GM12878 (cell line): ENCODE measurements around the gene MARVELD3. TPM values are rescaled to one million over a fixed set of nuclear protein-coding genes. Genes with fewer than 3 reads are reported as not detected.

Experiments used
- ATAC-seq: fragments of 200-7000 bp; cut with Tn5 transposase; 3 replicates; pipeline ENCODE4 v1.9.1; 2020; ENCODE audit warnings: mild to moderate bottlenecking, moderate library complexity
- BruUV-seq: library from RNA; stranded (reverse); fragments of 400-500 nt; replicated peaks from 2 replicates; lab custom pipeline; 2021; lab: Mats Ljungman, UMichigan
- CTCF ChIA-PET: fragments of 300-600 bp; sonication (Branson Sonifier 250); formaldehyde crosslinking; extraction: SDS; loops from one replicate; lab custom pipeline; 2021; ENCODE audit warnings: inconsistent platforms; lab: Yijun Ruan, JAX
- POLR2A ChIA-PET: fragments of 350-600 bp; formaldehyde crosslinking; extraction: SDS; loops from one replicate; lab custom pipeline; 2021; ENCODE audit warnings: inconsistent platforms; lab: Charles Lee
- RAD21 ChIA-PET: fragments of 300-600 bp; sonication (Branson Sonifier 250); formaldehyde crosslinking; loops from one replicate; lab custom pipeline; 2023; ENCODE audit warnings: antibody characterized with exemption; ENCODE audit not compliant: unreplicated experiment; lab: Charles Lee
- SMC1A ChIA-PET: fragments of 300-600 bp; sonication (Branson Sonifier 250); formaldehyde crosslinking; loops from one replicate; lab custom pipeline; 2023; ENCODE audit not compliant: unreplicated experiment, uncharacterized antibody; lab: Charles Lee
- DNase-seq: peaks from one replicate; pipeline ENCODE4 v3.0.0-alpha.2; 2011; ENCODE audit warnings: low read depth, low spot score
- FAIRE-seq: peaks from 3 replicates; lab custom pipeline; 2011; peaks lifted over from hg19 to GRCh38; lab: Jason Lieb, UNC
- H2AFZ ChIP-seq: 2 replicates; pipeline ENCODE4 v1.6.0; 2011; ENCODE audit warnings: low read depth, low read length, control low read depth; ENCODE audit not compliant: control insufficient read depth
- H3K27ac ChIP-seq: 2 replicates; pipeline ENCODE4 v1.5.1; 2011; ENCODE audit warnings: control low read depth; ENCODE audit not compliant: control insufficient read depth, insufficient read depth
- H3K27me3 ChIP-seq, 2 experiments: replicated peaks in 1 of 2; 2 replicates each; pipeline versions ENCODE4 v1.6.0 to v1.6.1; 2011; ENCODE audit warnings: low read length in 1 of 2; ENCODE audit not compliant: control insufficient read depth in 2 of 2, insufficient read depth in 2 of 2
- H3K36me3 ChIP-seq, 2 experiments: 2 replicates each; pipeline ENCODE4 v1.5.1; 2011; ENCODE audit warnings: low read length in 1 of 2; ENCODE audit not compliant: control insufficient read depth in 2 of 2, insufficient read depth in 2 of 2
- H3K4me1 ChIP-seq: 2 replicates; pipeline ENCODE4 v1.6.1; 2011; ENCODE audit warnings: mild to moderate bottlenecking, low read length, moderate library complexity, mixed read lengths; ENCODE audit not compliant: control insufficient read depth, insufficient read depth
- H3K4me2 ChIP-seq: 2 replicates; pipeline ENCODE4 v1.6.0; 2011; ENCODE audit warnings: control low read depth; ENCODE audit not compliant: control insufficient read depth, insufficient read depth
- H3K4me3 ChIP-seq: fragments of 200-600 bp; sonication (generic); 2 replicates; pipeline ENCODE4 v1.5.1; 2016
- H3K79me2 ChIP-seq: 2 replicates; pipeline ENCODE4 v1.6.0; 2011; ENCODE audit warnings: low read length; ENCODE audit not compliant: control insufficient read depth, insufficient read depth
- H3K9ac ChIP-seq: 2 replicates; pipeline ENCODE4 v1.8.0; 2011; ENCODE audit warnings: low read length, control low read depth, mixed read lengths; ENCODE audit not compliant: control insufficient read depth, insufficient read depth
- H3K9me3 ChIP-seq: replicated peaks from 3 replicates; pipeline ENCODE4 v1.5.1; 2011; ENCODE audit warnings: mild to moderate bottlenecking, low read length; ENCODE audit not compliant: control insufficient read depth, insufficient read depth
- H4K20me1 ChIP-seq: 2 replicates; pipeline ENCODE4 v1.6.0; 2011; ENCODE audit not compliant: control insufficient read depth, insufficient read depth
- BCL3 ChIP-seq: IDR thresholded peaks from 2 replicates; pipeline ENCODE4 v1.6.1; 2011; ENCODE audit warnings: borderline replicate concordance, low read depth, mild to moderate bottlenecking, moderate library complexity, low read length; ENCODE audit not compliant: insufficient read depth, poor library complexity, severe bottlenecking
- CBX5 ChIP-seq: sonication (generic); IDR thresholded peaks from 2 replicates; pipeline ENCODE4 v1.6.1; 2016; ENCODE audit warnings: low read depth, moderate library complexity, mild to moderate bottlenecking, inconsistent platforms
- E2F4 ChIP-seq: IDR thresholded peaks from 2 replicates; pipeline ENCODE4 v1.6.1; 2012; ENCODE audit warnings: low read depth, low read length, improper control_type of control experiment
- IKZF1 ChIP-seq: fragments of 450-650 bp; conservative IDR thresholded peaks from 2 replicates; pipeline ENCODE4 v1.6.1; 2017; ENCODE audit warnings: antibody characterized with exemption, mild to moderate bottlenecking
- IKZF2 ChIP-seq, 2 experiments: fragments of 450-650 bp; IDR thresholded peaks; 2 replicates each; pipeline ENCODE4 v1.6.1; 2017; ENCODE audit warnings: mild to moderate bottlenecking in 2 of 2, moderate library complexity in 2 of 2
- LARP7 ChIP-seq: fragments of 450-650 bp; IDR thresholded peaks from 2 replicates; pipeline ENCODE4 v1.6.1; 2017; ENCODE audit warnings: mild to moderate bottlenecking
- NBN ChIP-seq: fragments of 450-650 bp; IDR thresholded peaks from 2 replicates; pipeline ENCODE4 v1.6.1; 2016
- NFYB ChIP-seq: IDR thresholded peaks from 2 replicates; pipeline ENCODE4 v1.6.1; 2011; ENCODE audit warnings: low read depth, mild to moderate bottlenecking, low read length, improper control_type of control experiment, moderate library complexity; ENCODE audit not compliant: insufficient read depth
- RELA ChIP-seq: fragments of 450-650 bp; IDR thresholded peaks from 2 replicates; pipeline ENCODE4 v1.8.0; 2014; ENCODE audit warnings: borderline replicate concordance; ENCODE audit not compliant: partially characterized antibody
- REST ChIP-seq: IDR thresholded peaks from 2 replicates; pipeline ENCODE4 v1.6.1; 2012; ENCODE audit warnings: mild to moderate bottlenecking, low read depth, low read length
- SMAD1 ChIP-seq: fragments of 450-650 bp; IDR thresholded peaks from 2 replicates; pipeline ENCODE4 v1.6.1; 2018; ENCODE audit warnings: mild to moderate bottlenecking, low read depth; ENCODE audit not compliant: partially characterized antibody
- TARDBP ChIP-seq: IDR thresholded peaks from 2 replicates; pipeline ENCODE4 v1.6.1; 2016; ENCODE audit warnings: borderline replicate concordance
- USF1 ChIP-seq: IDR thresholded peaks from 2 replicates; pipeline ENCODE4 v1.6.1; 2011; ENCODE audit warnings: borderline replicate concordance, low read depth, mild to moderate bottlenecking, moderate library complexity, mixed read lengths, low read length; ENCODE audit not compliant: insufficient read depth; ENCODE audit errors: extremely low read length
- USF2 ChIP-seq: IDR thresholded peaks from 2 replicates; pipeline ENCODE4 v1.6.1; 2011; ENCODE audit warnings: low read depth, low read length, improper control_type of control experiment, borderline replicate concordance
- WGBS: methylation state at CpG from one replicate; pipeline ENCODE4 v1.1.6; 2016; ENCODE audit warnings: low lambda C conversion rate; ENCODE audit not compliant: insufficient replicate concordance, insufficient coverage; ENCODE audit errors: missing lambda C conversion rate; 5-methylcytosine and 5-hydroxymethylcytosine counted together
- in situ Hi-C: fragments of 300-500 bp; cut with MboI; formaldehyde crosslinking; loops from 9 replicates; pipeline ENCODE4 v1.14.3; 2018; ENCODE audit warnings: mixed read lengths
- intact Hi-C: fragments of 100-400 bp; cut with micrococcal nuclease; formaldehyde crosslinking; loops from one replicate; pipeline ENCODE4 v1.14.2; 2022; ENCODE audit not compliant: unreplicated experiment
- polyA plus RNA-seq, 11 experiments: library from polyadenylated mRNA; depleted of rRNA in 4 of 11; unstranded in 6 of 11; stranded (reverse) in 5 of 11; fragments of >200 nt; fragmentation: Nextera tagmentation in 4 of 11; fragmentation: Illumina TruSeq in 1 of 11; extraction: Ambion mirVana in 4 of 11; extraction: Trizol in 1 of 11; gene quantifications; 1 replicate in 1 of 11; 2 replicates in 10 of 11; pipeline versions ENCODE4 v1.2.1 to v1.2.3, GENCODE V29; 2011 to 2016; ENCODE audit warnings: inconsistent platforms in 2 of 11, missing spikeins in 2 of 11, low read depth in 1 of 11
- total RNA-seq, 4 experiments: library from RNA; depleted of rRNA in 3 of 4; stranded (reverse); fragments of >200 nt in 3 of 4; fragmentation: Illumina TruSeq in 1 of 4; extraction: Trizol in 1 of 4; gene quantifications; 2 replicates each; pipeline versions ENCODE4 v1.2.1 to v1.2.3, GENCODE V29; 2013 to 2021

Gene MARVELD3
- total and polyA plus RNA-seq, 10 of the 15 experiments (the other 5 are each of a cell fraction or from before 2014, with no cell fraction given), result 0.03 to 0.18 (median 0.09) TPM; not detected in 4

GRCh38 chr16:71649704-71650103 lies 23.7 kb downstream of the MARVELD3 start (continued):
- TF ChIP-seq USF1, result no peak
- no peak for TF ChIP-seq LARP7
- TF ChIP-seq SMAD1, result no peak
- TF ChIP-seq E2F4, result no peak

GRCh38 chr16:71658771-71659170 lies 32.8 kb downstream of the MARVELD3 start:
- no TSS peak for BruUV-seq
- no peak for ATAC-seq
- Histone ChIP-seq H3K79me2 (no peaks in the 10 kb centered on the region), H3K27ac (no peak overlapping the region), H4K20me1 (no peaks in the 10 kb centered on the region), H3K4me1 (no peaks in the 10 kb centered on the region; the same call in 1 of the 2 replicates), H3K9me3 (no peaks in the 10 kb centered on the region), H3K4me2 (no peak overlapping the region), H3K27me3 (no peaks in the 10 kb centered on the region), H3K4me3 (no peak overlapping the region), H2AFZ (no peak overlapping the region), H3K9ac (no peak overlapping the region), H3K36me3 (no peaks in the 10 kb centered on the region; a peak in 3 of 4 replicates)
- WGBS, result 2% methylated on average over 4 of the region's 4 CpGs
- POLR2A ChIA-PET, result interaction anchor here (0.6 kb wide), 1 partner anchor 151 kb away, joined by 3 read pairs; no protein-coding TSS in a partner anchor
- SMC1A ChIA-PET, result no interaction called here
- RAD21 ChIA-PET, result interaction anchor here (0.7 kb wide), 1 partner anchor 16 kb away, joined by 3 read pairs; no protein-coding TSS in a partner anchor
- intact Hi-C loops, result no loop called here
- peak; percentile 64 for FAIRE-seq
- DNase-seq, result no peak
- CTCF ChIA-PET, result no interaction called here
- in situ Hi-C loops, result no loop called here
- TF ChIP-seq BCL3 (no peak), TARDBP (no peak), RELA (no peak), USF2 (no peak), NBN (no peak), IKZF1 (no peak), REST (no peak), IKZF2 (IDR thresholded peaks at IDR 0.05) (peak in 1 of 2 experiments; percentile 13; a peak in 1 of 4 replicates), CBX5 (no peak), NFYB (no peak)
